ENCODE results near the gene NCBP3. TPM values are rescaled to one million over a fixed set of nuclear protein-coding genes. Genes with fewer than 3 reads are reported as not detected.
A peak's percentile ranks its signal among the peaks of the same experiment; 100 is the strongest.

NCBP3 gene
- total and polyA plus RNA-seq, 12 donors: 11.0 to 36.6 (median 23.0) TPM

DNA sequence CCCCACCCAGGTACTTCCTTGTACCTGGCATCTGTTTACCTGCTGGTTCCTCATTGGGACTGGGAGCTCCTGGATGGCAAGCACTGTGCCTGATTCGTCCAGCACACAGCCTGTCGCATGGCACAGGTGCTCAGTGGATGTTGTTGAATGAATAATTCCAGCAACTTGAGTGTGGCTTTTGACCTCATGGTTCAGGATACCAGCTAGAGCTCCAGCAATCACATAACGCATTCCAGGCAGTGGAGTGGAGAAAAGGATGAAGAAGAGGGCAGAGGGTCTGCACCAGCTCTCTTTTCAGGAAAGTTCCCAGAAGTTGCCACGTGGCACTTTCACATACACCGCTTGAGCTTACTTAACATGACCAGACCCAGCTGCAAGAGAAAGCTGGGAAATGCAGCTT is 48.1 kb upstream of the NCBP3 start:
- Histone ChIP-seq H3K27me3 (no peaks in the 10 kb centered on the region), H3K9me3 (replicated peaks in 1 of 3) (no peaks in the 10 kb centered on the region), H3K4me1 (replicated peaks in 1 of 2) (peaks cover 58 to 62% of the 10 kb centered on the region in 2 donors), H3K27ac (peak overlapping the region; percentile 42 to 91 (median 91)), H3K36me3 (replicated peaks in 1 of 2) (no peaks in the 10 kb centered on the region), H3K4me3 (no peak overlapping the region)
- 63 to 84% (median 83%) methylated on average over 5 of the region's 5 CpGs for WGBS, 4 donors
- intact Hi-C loops (cut with DNase I): no loop called here
- TF ChIP-seq, protein P1, sequence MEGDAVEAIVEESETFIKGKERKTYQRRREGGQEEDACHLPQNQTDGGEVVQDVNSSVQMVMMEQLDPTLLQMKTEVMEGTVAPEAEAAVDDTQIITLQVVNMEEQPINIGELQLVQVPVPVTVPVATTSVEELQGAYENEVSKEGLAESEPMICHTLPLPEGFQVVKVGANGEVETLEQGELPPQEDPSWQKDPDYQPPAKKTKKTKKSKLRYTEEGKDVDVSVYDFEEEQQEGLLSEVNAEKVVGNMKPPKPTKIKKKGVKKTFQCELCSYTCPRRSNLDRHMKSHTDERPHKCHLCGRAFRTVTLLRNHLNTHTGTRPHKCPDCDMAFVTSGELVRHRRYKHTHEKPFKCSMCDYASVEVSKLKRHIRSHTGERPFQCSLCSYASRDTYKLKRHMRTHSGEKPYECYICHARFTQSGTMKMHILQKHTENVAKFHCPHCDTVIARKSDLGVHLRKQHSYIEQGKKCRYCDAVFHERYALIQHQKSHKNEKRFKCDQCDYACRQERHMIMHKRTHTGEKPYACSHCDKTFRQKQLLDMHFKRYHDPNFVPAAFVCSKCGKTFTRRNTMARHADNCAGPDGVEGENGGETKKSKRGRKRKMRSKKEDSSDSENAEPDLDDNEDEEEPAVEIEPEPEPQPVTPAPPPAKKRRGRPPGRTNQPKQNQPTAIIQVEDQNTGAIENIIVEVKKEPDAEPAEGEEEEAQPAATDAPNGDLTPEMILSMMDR (IDR thresholded peaks at IDR 0.05): no peak
- TF ChIP-seq POLR2A (IDR thresholded peaks at IDR 0.05): no peak
- DNase-seq: no peak

DNA sequence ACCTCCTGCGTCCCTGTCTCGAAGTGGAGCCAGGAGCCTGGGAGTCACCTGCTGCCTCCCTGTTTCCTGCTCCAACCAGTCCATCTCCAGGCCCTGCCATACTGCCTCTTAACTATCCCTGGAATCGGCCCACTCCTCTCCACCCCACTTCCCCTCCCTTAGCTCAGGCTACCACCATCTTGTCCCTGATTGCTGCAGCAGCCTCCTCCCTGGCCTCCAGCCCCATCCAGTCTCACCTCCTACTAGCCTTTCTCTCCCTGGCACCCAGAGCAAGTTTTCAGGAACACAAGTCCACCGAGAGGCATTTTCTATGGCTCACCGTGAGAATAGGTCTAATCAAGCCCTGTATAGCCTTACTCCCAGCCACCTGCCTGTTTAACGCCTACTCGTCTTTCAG is 47.7 kb upstream of the NCBP3 start:
- Histone ChIP-seq H3K4me3 (peak overlapping the region in 1 of 4 donors; percentile 71), H3K4me1 (replicated peaks in 1 of 2) (peaks cover 59 to 65% of the 10 kb centered on the region in 2 donors), H3K27me3 (no peaks in the 10 kb centered on the region), H3K36me3 (replicated peaks in 1 of 2) (no peaks in the 10 kb centered on the region), H3K9me3 (replicated peaks in 1 of 3) (no peaks in the 10 kb centered on the region), H3K27ac (peak overlapping the region in 4 of 5 donors; percentile 13 to 91 (median 91))
- TF ChIP-seq POLR2A (IDR thresholded peaks at IDR 0.05): no peak
- TF ChIP-seq, protein P1 (IDR thresholded peaks at IDR 0.05): no peak
- intact Hi-C loops (cut with DNase I): no loop called here
- DNase-seq: no peak
- 61 to 68% (median 65%) methylated on average over 7 of the region's 7 CpGs for WGBS, 4 donors

DNA sequence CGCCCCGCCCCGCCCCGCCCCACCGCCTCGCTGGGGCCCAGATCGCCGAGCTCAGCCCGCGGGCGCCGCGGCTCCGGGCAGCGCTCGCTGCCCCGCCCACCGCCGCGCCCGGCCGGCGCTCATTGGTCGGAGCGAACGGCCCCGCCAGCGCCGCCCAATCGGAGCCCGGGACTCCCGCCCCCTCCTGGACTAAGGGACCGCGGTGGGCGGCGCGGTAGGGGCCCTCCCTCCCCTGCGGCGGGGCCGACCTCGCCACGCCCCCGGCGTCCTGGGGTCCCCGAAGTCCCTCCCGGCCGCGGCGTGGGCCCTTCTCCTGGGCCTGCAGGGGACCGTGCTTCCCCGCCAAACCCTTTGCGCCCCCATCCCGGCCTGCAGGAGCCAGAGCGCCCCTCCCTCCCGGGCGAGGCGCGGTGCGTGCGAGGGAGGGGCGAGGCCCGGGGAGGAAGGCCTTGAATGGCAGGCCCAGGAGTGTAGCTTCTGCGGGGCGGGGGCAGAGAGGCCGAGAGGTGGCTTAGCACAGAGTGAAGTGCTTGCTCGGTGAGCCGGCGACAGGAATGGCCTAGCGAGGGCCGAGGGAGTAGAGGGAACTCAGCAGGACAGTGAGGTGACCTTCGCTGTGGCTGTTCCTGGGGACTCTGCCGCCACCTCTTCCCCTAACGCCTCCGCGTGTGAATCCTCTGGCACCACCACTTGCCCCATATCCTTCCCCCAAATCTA is 47.1 kb upstream of the NCBP3 start, which contains the start of gene CAMKK1:
Gene CAMKK1, minus strand, starts transcription at position 51 of the 717 bp plus-strand sequence. CDS start 7,366 bp downstream, outside the sequence.
- DNase-seq: peak; percentile 89 to 93 (median 91)
- intact Hi-C loops (cut with DNase I): no loop called here
- Histone ChIP-seq H3K9me3 (replicated peaks in 1 of 3) (no peaks in the 10 kb centered on the region), H3K36me3 (replicated peaks in 1 of 2) (no peaks in the 10 kb centered on the region), H3K4me1 (replicated peaks in 1 of 2) (peaks cover 63 to 68% of the 10 kb centered on the region in 2 donors), H3K27ac (peak within 1 kb of the TSS; percentile 45 to 91 (median 91)), H3K4me3 (peak within 1 kb of the TSS in 3 of 4 donors; percentile 5 to 71 (median 54)), H3K27me3 (no peaks in the 10 kb centered on the region)
- peak in 1 of 2 donors; percentile 64 for TF ChIP-seq POLR2A (IDR thresholded peaks at IDR 0.05)
- TF ChIP-seq, protein P1 (IDR thresholded peaks at IDR 0.05): peak in 2 of 6 experiments; percentile 7 to 12
- 0 to 8% (median 3%) methylated on average over 12 to 75 of the region's 75 CpGs for WGBS, 4 donors

DNA sequence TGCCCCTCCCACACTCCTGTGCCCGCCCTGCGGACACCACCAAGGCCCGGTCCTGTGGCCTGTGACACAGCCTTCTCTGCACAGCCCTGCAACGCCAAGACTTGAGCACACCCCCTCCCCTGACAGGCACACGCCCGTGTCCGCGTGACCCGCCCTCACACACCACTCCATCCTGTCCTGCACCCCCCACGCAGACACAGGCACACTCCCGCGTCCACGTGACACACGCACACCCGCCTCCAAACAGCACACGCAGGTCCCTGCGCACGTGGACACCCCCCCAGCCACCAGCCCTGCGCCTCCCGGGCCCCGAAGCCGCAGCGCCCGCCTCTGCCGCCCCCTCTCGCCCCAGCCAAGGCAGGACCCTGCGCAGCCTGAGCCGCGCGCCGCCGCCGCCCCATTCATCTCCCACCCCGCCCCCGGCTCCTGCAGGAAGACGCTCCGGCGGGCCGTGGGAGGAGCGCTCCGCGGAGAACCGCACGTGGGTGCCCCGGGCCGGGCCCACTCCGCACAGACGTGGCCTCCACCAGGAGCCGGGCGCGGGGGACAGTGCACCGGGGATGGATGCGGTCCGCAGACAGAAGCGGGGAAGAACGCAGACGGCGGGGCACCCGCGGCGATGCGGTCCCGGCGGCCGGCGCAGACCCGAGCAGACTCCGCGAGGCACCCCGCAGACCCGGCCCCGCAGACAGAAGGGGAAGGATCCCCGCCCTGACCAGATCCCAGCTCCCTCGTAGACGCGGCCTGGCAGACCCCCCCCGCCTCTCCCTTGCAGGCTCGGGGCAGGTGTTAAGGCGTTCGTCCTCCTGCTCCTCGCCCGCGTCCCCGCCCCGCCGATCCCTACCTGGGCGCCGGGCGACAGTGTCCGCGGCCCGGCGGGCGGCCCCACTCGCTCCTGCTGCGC is 46.3 kb upstream of the NCBP3 start:
- peak; percentile 88 to 96 (median 93) for DNase-seq
- 0 to 1% (median 0%) methylated on average over 16 to 93 of the region's 96 CpGs for whole genome bisulfite sequencing, 4 donors
- H3K27me3 ChIP-seq: no peaks in the 10 kb centered on the region
- intact Hi-C loops (cut with DNase I): no loop called here
- peaks cover 67 to 76% of the 10 kb centered on the region in 2 donors for H3K4me1 ChIP-seq (replicated peaks in 1 of 2)
- H3K36me3 ChIP-seq (replicated peaks in 1 of 2): no peaks in the 10 kb centered on the region
- H3K4me3 ChIP-seq: peak overlapping the region in 3 of 4 donors; percentile 5 to 71 (median 47)
- peak overlapping the region in 4 of 5 donors; percentile 46 to 91 (median 91) for H3K27ac ChIP-seq
- H3K9me3 ChIP-seq (replicated peaks in 1 of 3): no peaks in the 10 kb centered on the region
- peak in 1 of 2 donors; percentile 87 for TF ChIP-seq POLR2A (IDR thresholded peaks at IDR 0.05)
- TF ChIP-seq, protein P1 (IDR thresholded peaks at IDR 0.05): no peak
